HepG2 (cell line): ENCODE results near the gene PNPLA1. TPM values are rescaled to one million over a fixed set of nuclear protein-coding genes. Genes with fewer than 3 reads are reported as not detected.

Source experiments
- CCDC6 ChIP-seq: sonication (generic); formaldehyde crosslinking; IDR thresholded peaks from 2 replicates; pipeline ENCODE4 v1.8.1; 2022; ENCODE audit warnings: mild to moderate bottlenecking, missing genetic modification reagents, moderate library complexity
- CTCF ChIP-seq: sonication (generic); formaldehyde crosslinking; IDR thresholded peaks from 2 replicates; pipeline ENCODE4 v1.5.0; 2020; ENCODE audit warnings: mild to moderate bottlenecking, missing genetic modification reagents, moderate library complexity
- EHMT2 ChIP-seq: fragments of 200-600 bp; sonication (generic); IDR thresholded peaks from 2 replicates; pipeline ENCODE4 v1.7.0; 2017; ENCODE audit warnings: antibody characterized with exemption, low read depth, low read length, borderline replicate concordance
- IKZF5 ChIP-seq: IDR thresholded peaks from 2 replicates; pipeline ENCODE4 v1.6.1; 2018; ENCODE audit warnings: missing genetic modification reagents, mild to moderate bottlenecking, missing compliant biosample characterization
- KDM5B ChIP-seq: sonication (generic); formaldehyde crosslinking; IDR thresholded peaks from 2 replicates; pipeline ENCODE4 v1.4.0; 2020; ENCODE audit warnings: missing genetic modification reagents, mild to moderate bottlenecking, borderline replicate concordance
- POLR2G ChIP-seq: fragments of 200-400 bp; formaldehyde crosslinking; IDR thresholded peaks from 2 replicates; pipeline ENCODE4 v1.6.1; 2018; ENCODE audit warnings: mild to moderate bottlenecking, low read depth, low read length, moderate library complexity
- THAP9 ChIP-seq: sonication (generic); formaldehyde crosslinking; IDR thresholded peaks from 2 replicates; pipeline ENCODE4; 2020; ENCODE audit warnings: missing genetic modification reagents, mild to moderate bottlenecking, borderline replicate concordance
- ZFP91 ChIP-seq: sonication (generic); formaldehyde crosslinking; IDR thresholded peaks from 2 replicates; pipeline ENCODE4 v1.9.0; 2022; ENCODE audit warnings: missing genetic modification reagents, mild to moderate bottlenecking, borderline replicate concordance
- ZHX2 ChIP-seq, 2 experiments: sonication (generic) in 1 of 2; formaldehyde crosslinking in 1 of 2; IDR thresholded peaks; 2 replicates each; pipeline versions ENCODE4 v1.6.1 to v1.9.0; 2014 to 2022; ENCODE audit warnings: antibody characterized with exemption in 1 of 2, borderline replicate concordance in 1 of 2, inconsistent platforms in 1 of 2, low read depth in 1 of 2, missing genetic modification reagents in 1 of 2
- ZNF777 ChIP-seq: sonication (generic); formaldehyde crosslinking; IDR thresholded peaks from 2 replicates; pipeline ENCODE4 v1.4.0; 2020; ENCODE audit warnings: missing genetic modification reagents
- ZNF784 ChIP-seq: sonication (generic); formaldehyde crosslinking; IDR thresholded peaks from 2 replicates; pipeline ENCODE4 v1.5.1; 2020; ENCODE audit warnings: missing genetic modification reagents, mild to moderate bottlenecking, borderline replicate concordance
- polyA plus RNA-seq, 8 experiments: library from polyadenylated mRNA; depleted of rRNA in 3 of 8; stranded (reverse) in 7 of 8; unstranded in 1 of 8; fragments of >200 nt; fragmentation: Illumina TruSeq in 4 of 8; extraction: Trizol in 4 of 8; gene quantifications; 2 replicates each; pipeline versions ENCODE4 v1.2.1 to v1.2.3, GENCODE V29; 2011 to 2016; ENCODE audit warnings: low read depth in 4 of 8, missing spikeins in 1 of 8, mixed read lengths in 1 of 8; ENCODE audit not compliant: insufficient read depth in 1 of 8
- total RNA-seq, 5 experiments: library from RNA; depleted of rRNA; stranded (reverse); fragments of >200 nt; fragmentation: Illumina TruSeq; extraction: Trizol; gene quantifications; 2 replicates each; pipeline ENCODE4 v1.2.3, GENCODE V29; 2016; ENCODE audit warnings: low read depth in 1 of 5

PNPLA1 gene
- total and polyA plus RNA-seq, 2 of the 13 experiments (the other 11 are each of a cell fraction or from before 2014, with no cell fraction given) = not detected

GRCh38 chr6:36340618-36341454 lies 71.0 kb downstream of the PNPLA1 start (continued):
- TF ChIP-seq CTCF (CRISPR knock-in tag) (peak; percentile 93), ZNF777 (peak; percentile 80; the same call in 1 of the 2 replicates), IKZF5 (CRISPR knock-in tag) (peak; percentile 16; the same call in 1 of the 2 replicates), ZHX2 (IDR thresholded peaks at IDR 0.05; ENCODE audit: low read depth) (peak; percentile 70; the same call in 1 of the 2 replicates), ZHX2 (CRISPR knock-in tag; IDR thresholded peaks at IDR 0.05; ENCODE audit: borderline replicate concordance) (no peak), ZNF784 (CRISPR knock-in tag) (no peak), THAP9 (CRISPR knock-in tag) (peak; percentile 70; the same call in 1 of the 2 replicates), CCDC6 (CRISPR knock-in tag) (peak; percentile 51; the same call in 1 of the 2 replicates), POLR2G (no peak), EHMT2 (peak; percentile 14; the same call in 1 of the 2 replicates), ZFP91 (peak; percentile 71; the same call in 1 of the 2 replicates), KDM5B (CRISPR knock-in tag) (0 out of 2 replicates have a peak, but pooled peaks have one; percentile 43)
